HepG2 (cell line): ENCODE data around the gene HDGF. TPM values are rescaled to one million over a fixed set of nuclear protein-coding genes. Genes with fewer than 3 reads are reported as not detected.

Source experiments
- FOXK1 ChIP-seq: sonication (generic); formaldehyde crosslinking; IDR thresholded peaks from 2 replicates; pipeline ENCODE4 v1.4.0; 2020; ENCODE audit warnings: low read depth, missing genetic modification reagents, borderline replicate concordance
- GTF2F1 ChIP-seq: fragments of 150-350 bp; IDR thresholded peaks from 2 replicates; pipeline ENCODE4 v1.6.1; 2014; ENCODE audit warnings: low read length
- HDAC6 ChIP-seq: fragments of 200-600 bp; sonication (generic); IDR thresholded peaks from 2 replicates; pipeline ENCODE4 v1.7.0; 2017; ENCODE audit warnings: mild to moderate bottlenecking, antibody characterized with exemption, low read length, low read depth
- HOXA9 ChIP-seq: sonication (generic); formaldehyde crosslinking; IDR thresholded peaks from 2 replicates; pipeline ENCODE4 v1.8.1; 2022; ENCODE audit warnings: missing genetic modification reagents, mild to moderate bottlenecking, moderate library complexity, borderline replicate concordance
- MIER2 ChIP-seq: IDR thresholded peaks from 2 replicates; pipeline ENCODE4 v1.6.1; 2016; ENCODE audit warnings: missing biosample characterization, missing genetic modification reagents
- NR2F2 ChIP-seq: IDR thresholded peaks from 2 replicates; pipeline ENCODE4 v1.6.1; 2012; ENCODE audit warnings: low read depth, inconsistent platforms, borderline replicate concordance
- ONECUT2 ChIP-seq: sonication (generic); formaldehyde crosslinking; IDR thresholded peaks from 2 replicates; pipeline ENCODE4 v1.4.0; 2020; ENCODE audit warnings: missing genetic modification reagents
- U2AF1 ChIP-seq: fragments of 200-400 bp; formaldehyde crosslinking; optimal IDR thresholded peaks from 2 replicates; pipeline ENCODE3; 2017; ENCODE audit warnings: mild to moderate bottlenecking, low read depth, low read length
- ZFP36L2 ChIP-seq: sonication (generic); formaldehyde crosslinking; IDR thresholded peaks from 2 replicates; pipeline ENCODE4 v1.4.0; 2020; ENCODE audit warnings: missing genetic modification reagents
- ZNF326 ChIP-seq: sonication (generic); formaldehyde crosslinking; IDR thresholded peaks from 2 replicates; pipeline ENCODE4 v1.4.0; 2020; ENCODE audit warnings: missing genetic modification reagents, borderline replicate concordance
- ZNF367 ChIP-seq: sonication (generic); formaldehyde crosslinking; IDR thresholded peaks from 2 replicates; pipeline ENCODE4 v1.4.0; 2020; ENCODE audit warnings: missing genetic modification reagents, borderline replicate concordance
- ZNF569 ChIP-seq: sonication (generic); formaldehyde crosslinking; IDR thresholded peaks from 2 replicates; pipeline ENCODE4 v1.5.0; 2020; ENCODE audit warnings: mild to moderate bottlenecking, missing genetic modification reagents, moderate library complexity, borderline replicate concordance
- ZNF792 ChIP-seq: IDR thresholded peaks from 2 replicates; pipeline ENCODE4 v1.6.1; 2016
- polyA plus RNA-seq, 8 experiments: library from polyadenylated mRNA; depleted of rRNA in 3 of 8; stranded (reverse) in 7 of 8; unstranded in 1 of 8; fragments of >200 nt; fragmentation: Illumina TruSeq in 4 of 8; extraction: Trizol in 4 of 8; gene quantifications; 2 replicates each; pipeline versions ENCODE4 v1.2.1 to v1.2.3, GENCODE V29; 2011 to 2016; ENCODE audit warnings: low read depth in 4 of 8, missing spikeins in 1 of 8, mixed read lengths in 1 of 8; ENCODE audit not compliant: insufficient read depth in 1 of 8
- total RNA-seq, 5 experiments: library from RNA; depleted of rRNA; stranded (reverse); fragments of >200 nt; fragmentation: Illumina TruSeq; extraction: Trizol; gene quantifications; 2 replicates each; pipeline ENCODE4 v1.2.3, GENCODE V29; 2016; ENCODE audit warnings: low read depth in 1 of 5
- TF ChIP-seq, protein P1 (sequence below): sonication (generic); formaldehyde crosslinking; conservative IDR thresholded peaks from 2 replicates; pipeline ENCODE4 v1.4.0; 2020; ENCODE audit warnings: missing genetic modification reagents
- TF ChIP-seq, protein P2 (sequence below): sonication (generic); formaldehyde crosslinking; IDR thresholded peaks from 2 replicates; pipeline ENCODE4 v1.8.1; 2023; ENCODE audit warnings: missing genetic modification reagents, inconsistent platforms, borderline replicate concordance
- TF ChIP-seq, protein P3 (sequence below): sonication (generic); formaldehyde crosslinking; IDR thresholded peaks from 2 replicates; pipeline ENCODE4 v1.4.0; 2020; ENCODE audit warnings: missing genetic modification reagents, borderline replicate concordance
- TF ChIP-seq, protein P4 (sequence below): sonication (generic); formaldehyde crosslinking; IDR thresholded peaks from 2 replicates; pipeline ENCODE4 v1.4.0; 2020; ENCODE audit warnings: missing genetic modification reagents, borderline replicate concordance
- TF ChIP-seq, protein P5 (sequence below): sonication (generic); formaldehyde crosslinking; IDR thresholded peaks from 2 replicates; pipeline ENCODE4 v1.4.0; 2020; ENCODE audit warnings: missing genetic modification reagents

Gene HDGF
- total and polyA plus RNA-seq, 2 of the 13 experiments (the other 11 are each of a cell fraction or from before 2014, with no cell fraction given), result 156 to 196 TPM

DNA sequence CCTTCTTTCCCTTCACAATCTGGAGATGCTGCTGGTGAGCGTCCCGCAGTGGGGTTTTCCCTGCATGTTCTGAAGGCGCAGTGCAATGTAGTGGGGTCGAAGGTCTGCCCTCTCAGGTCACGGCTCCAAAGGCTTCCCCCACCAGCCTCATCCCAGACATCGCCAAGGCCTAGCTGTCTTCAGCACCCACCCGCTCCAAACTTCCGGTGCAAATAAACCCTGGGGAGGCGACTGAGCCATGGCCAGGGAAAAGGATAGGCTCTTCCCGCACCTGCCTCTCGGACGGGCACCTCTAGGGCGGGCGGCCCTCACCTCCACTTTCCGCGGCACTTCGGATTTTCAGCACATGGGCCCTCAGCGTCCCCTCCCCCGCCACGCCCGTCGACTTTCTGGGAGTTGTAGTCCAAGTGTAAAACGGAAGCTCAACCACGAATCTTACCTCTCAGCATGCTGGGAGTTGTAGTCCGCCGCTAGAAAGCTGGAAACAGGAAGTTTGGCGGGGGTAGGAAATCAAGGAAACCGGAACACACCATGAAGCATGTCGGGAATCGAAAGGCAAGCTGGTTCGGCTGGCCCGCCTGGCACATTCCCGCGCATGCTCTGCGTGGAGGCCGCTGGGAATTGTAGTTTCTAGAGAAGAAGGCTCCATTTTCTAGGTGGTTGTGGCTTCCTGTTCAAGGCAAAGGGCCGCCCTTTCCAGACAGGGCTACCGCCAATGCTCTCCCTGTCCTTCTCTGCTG lies 10.6 kb downstream of the HDGF start, which contains the start of gene MRPL24 (continued):
- TF ChIP-seq, protein P1, sequence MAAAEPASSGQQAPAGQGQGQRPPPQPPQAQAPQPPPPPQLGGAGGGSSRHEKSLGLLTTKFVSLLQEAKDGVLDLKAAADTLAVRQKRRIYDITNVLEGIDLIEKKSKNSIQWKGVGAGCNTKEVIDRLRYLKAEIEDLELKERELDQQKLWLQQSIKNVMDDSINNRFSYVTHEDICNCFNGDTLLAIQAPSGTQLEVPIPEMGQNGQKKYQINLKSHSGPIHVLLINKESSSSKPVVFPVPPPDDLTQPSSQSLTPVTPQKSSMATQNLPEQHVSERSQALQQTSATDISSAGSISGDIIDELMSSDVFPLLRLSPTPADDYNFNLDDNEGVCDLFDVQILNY (CRISPR knock-in tag), result peak; percentile 12; the same call in 1 of the 2 replicates
- TF ChIP-seq, protein P2, sequence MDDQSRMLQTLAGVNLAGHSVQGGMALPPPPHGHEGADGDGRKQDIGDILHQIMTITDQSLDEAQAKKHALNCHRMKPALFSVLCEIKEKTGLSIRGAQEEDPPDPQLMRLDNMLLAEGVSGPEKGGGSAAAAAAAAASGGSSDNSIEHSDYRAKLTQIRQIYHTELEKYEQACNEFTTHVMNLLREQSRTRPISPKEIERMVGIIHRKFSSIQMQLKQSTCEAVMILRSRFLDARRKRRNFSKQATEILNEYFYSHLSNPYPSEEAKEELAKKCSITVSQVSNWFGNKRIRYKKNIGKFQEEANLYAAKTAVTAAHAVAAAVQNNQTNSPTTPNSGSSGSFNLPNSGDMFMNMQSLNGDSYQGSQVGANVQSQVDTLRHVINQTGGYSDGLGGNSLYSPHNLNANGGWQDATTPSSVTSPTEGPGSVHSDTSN (CRISPR knock-in tag), result no peak
- TF ChIP-seq NR2F2, result peak; percentile 68; the same call in 1 of the 2 replicates
- TF ChIP-seq MIER2 (CRISPR knock-in tag), result no peak
- TF ChIP-seq ZFP36L2, result no peak
- TF ChIP-seq ZNF367, result no peak
- TF ChIP-seq ONECUT2 (CRISPR knock-in tag), result no peak
- TF ChIP-seq, protein P3, sequence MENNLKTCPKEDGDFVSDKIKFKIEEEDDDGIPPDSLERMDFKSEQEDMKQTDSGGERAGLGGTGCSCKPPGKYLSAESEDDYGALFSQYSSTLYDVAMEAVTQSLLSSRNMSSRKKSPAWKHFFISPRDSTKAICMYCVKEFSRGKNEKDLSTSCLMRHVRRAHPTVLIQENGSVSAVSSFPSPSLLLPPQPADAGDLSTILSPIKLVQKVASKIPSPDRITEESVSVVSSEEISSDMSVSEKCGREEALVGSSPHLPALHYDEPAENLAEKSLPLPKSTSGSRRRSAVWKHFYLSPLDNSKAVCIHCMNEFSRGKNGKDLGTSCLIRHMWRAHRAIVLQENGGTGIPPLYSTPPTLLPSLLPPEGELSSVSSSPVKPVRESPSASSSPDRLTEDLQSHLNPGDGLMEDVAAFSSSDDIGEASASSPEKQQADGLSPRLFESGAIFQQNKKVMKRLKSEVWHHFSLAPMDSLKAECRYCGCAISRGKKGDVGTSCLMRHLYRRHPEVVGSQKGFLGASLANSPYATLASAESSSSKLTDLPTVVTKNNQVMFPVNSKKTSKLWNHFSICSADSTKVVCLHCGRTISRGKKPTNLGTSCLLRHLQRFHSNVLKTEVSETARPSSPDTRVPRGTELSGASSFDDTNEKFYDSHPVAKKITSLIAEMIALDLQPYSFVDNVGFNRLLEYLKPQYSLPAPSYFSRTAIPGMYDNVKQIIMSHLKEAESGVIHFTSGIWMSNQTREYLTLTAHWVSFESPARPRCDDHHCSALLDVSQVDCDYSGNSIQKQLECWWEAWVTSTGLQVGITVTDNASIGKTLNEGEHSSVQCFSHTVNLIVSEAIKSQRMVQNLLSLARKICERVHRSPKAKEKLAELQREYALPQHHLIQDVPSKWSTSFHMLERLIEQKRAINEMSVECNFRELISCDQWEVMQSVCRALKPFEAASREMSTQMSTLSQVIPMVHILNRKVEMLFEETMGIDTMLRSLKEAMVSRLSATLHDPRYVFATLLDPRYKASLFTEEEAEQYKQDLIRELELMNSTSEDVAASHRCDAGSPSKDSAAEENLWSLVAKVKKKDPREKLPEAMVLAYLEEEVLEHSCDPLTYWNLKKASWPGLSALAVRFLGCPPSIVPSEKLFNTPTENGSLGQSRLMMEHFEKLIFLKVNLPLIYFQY (CRISPR knock-in tag), result 0 out of 2 replicates have a peak, but pooled peaks have one; percentile 23
- TF ChIP-seq, protein P4, sequence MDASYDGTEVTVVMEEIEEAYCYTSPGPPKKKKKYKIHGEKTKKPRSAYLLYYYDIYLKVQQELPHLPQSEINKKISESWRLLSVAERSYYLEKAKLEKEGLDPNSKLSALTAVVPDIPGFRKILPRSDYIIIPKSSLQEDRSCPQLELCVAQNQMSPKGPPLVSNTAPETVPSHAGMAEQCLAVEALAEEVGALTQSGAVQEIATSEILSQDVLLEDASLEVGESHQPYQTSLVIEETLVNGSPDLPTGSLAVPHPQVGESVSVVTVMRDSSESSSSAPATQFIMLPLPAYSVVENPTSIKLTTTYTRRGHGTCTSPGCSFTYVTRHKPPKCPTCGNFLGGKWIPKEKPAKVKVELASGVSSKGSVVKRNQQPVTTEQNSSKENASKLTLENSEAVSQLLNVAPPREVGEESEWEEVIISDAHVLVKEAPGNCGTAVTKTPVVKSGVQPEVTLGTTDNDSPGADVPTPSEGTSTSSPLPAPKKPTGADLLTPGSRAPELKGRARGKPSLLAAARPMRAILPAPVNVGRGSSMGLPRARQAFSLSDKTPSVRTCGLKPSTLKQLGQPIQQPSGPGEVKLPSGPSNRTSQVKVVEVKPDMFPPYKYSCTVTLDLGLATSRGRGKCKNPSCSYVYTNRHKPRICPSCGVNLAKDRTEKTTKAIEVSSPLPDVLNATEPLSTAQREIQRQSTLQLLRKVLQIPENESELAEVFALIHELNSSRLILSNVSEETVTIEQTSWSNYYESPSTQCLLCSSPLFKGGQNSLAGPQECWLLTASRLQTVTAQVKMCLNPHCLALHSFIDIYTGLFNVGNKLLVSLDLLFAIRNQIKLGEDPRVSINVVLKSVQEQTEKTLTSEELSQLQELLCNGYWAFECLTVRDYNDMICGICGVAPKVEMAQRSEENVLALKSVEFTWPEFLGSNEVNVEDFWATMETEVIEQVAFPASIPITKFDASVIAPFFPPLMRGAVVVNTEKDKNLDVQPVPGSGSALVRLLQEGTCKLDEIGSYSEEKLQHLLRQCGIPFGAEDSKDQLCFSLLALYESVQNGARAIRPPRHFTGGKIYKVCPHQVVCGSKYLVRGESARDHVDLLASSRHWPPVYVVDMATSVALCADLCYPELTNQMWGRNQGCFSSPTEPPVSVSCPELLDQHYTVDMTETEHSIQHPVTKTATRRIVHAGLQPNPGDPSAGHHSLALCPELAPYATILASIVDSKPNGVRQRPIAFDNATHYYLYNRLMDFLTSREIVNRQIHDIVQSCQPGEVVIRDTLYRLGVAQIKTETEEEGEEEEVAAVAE, result peak; percentile 82
- TF ChIP-seq, protein P5, sequence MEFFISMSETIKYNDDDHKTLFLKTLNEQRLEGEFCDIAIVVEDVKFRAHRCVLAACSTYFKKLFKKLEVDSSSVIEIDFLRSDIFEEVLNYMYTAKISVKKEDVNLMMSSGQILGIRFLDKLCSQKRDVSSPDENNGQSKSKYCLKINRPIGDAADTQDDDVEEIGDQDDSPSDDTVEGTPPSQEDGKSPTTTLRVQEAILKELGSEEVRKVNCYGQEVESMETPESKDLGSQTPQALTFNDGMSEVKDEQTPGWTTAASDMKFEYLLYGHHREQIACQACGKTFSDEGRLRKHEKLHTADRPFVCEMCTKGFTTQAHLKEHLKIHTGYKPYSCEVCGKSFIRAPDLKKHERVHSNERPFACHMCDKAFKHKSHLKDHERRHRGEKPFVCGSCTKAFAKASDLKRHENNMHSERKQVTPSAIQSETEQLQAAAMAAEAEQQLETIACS (CRISPR knock-in tag), result no peak; the same call in 1 of the 2 replicates
- no peak for TF ChIP-seq ZNF792 (CRISPR knock-in tag)
- TF ChIP-seq FOXK1 (CRISPR knock-in tag), result peak; percentile 91
- TF ChIP-seq ZNF326 (CRISPR knock-in tag), result no peak
- no peak for TF ChIP-seq HOXA9 (CRISPR knock-in tag)
- no peak for TF ChIP-seq HDAC6
- no peak for TF ChIP-seq GTF2F1
- no peak; the same call in 1 of the 2 replicates for TF ChIP-seq ZNF569 (CRISPR knock-in tag)
- TF ChIP-seq U2AF1, result peak; percentile 89
